ENCODE results near the gene FAM20C.

DNA sequence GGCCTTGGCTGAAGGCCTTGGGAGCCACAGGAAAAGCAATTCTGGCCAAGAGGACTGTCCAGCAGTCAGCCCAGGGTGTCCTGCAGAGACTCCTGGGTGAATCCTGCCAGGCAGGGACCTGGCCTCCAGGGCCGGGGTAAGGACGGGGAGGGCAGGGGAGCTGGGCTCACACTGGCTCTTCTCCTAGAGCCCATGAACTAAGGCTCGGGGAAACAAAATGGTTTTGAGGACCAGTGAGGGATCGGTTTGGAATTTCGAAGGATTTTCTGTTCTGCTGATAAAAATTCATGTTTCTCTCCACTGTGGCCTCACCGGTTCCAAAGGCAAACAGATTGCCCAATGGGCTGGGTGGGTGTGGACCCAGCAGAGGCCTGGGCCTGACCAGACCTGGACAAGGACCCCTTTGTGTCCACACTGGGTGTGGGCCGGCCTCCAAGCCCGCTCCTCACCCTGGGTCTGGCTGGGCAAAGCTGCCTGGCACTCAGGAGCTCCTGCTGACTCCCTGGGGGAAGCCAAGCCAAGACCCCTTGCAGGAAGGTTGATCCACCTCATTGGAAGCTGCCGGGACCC, 27.3 kb downstream of the FAM20C start:
- TF ChIP-seq, protein P1, sequence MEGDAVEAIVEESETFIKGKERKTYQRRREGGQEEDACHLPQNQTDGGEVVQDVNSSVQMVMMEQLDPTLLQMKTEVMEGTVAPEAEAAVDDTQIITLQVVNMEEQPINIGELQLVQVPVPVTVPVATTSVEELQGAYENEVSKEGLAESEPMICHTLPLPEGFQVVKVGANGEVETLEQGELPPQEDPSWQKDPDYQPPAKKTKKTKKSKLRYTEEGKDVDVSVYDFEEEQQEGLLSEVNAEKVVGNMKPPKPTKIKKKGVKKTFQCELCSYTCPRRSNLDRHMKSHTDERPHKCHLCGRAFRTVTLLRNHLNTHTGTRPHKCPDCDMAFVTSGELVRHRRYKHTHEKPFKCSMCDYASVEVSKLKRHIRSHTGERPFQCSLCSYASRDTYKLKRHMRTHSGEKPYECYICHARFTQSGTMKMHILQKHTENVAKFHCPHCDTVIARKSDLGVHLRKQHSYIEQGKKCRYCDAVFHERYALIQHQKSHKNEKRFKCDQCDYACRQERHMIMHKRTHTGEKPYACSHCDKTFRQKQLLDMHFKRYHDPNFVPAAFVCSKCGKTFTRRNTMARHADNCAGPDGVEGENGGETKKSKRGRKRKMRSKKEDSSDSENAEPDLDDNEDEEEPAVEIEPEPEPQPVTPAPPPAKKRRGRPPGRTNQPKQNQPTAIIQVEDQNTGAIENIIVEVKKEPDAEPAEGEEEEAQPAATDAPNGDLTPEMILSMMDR (tag by site-specific recombination; IDR thresholded peaks at IDR 0.05), result no peak
- TF ChIP-seq EGR2 (tag by site-specific recombination; IDR thresholded peaks at IDR 0.05; ENCODE audit: low read depth), result no peak
- TF ChIP-seq ZNF280D (tag by site-specific recombination; IDR thresholded peaks at IDR 0.05), result no peak
- no peak for TF ChIP-seq REST (tag by site-specific recombination; IDR thresholded peaks at IDR 0.05)
- no peak for TF ChIP-seq ZNF530 (tag by site-specific recombination; IDR thresholded peaks at IDR 0.05; ENCODE audit: low read depth)
- no peak for TF ChIP-seq ATF2 (tag by site-specific recombination; IDR thresholded peaks at IDR 0.05; ENCODE audit: low read depth)
- no peak for TF ChIP-seq ZFP3 (tag by site-specific recombination; IDR thresholded peaks at IDR 0.05; ENCODE audit: low read depth)
